Mucosa of gallbladder (tissue), 1 donor: Measurements from ENCODE around the gene GAL. TPM values are rescaled to one million over a fixed set of nuclear protein-coding genes. Genes with fewer than 3 reads are reported as not detected.
"Not testable (repeated sequence)": the region's sequence is repeated elsewhere in the genome, so short reads cannot be mapped to it uniquely, and the experiment has no call there.

Experiments
- DNase-seq: peaks from one replicate; pipeline ENCODE4 v3.0.0-alpha.2; 2020; ENCODE audit warnings: low spot score
- total RNA-seq: library from RNA; stranded (reverse); gene quantifications from one replicate; pipeline ENCODE4 v1.2.1, GENCODE V29; 2021
- donor health status: DM: no; HTN: no; CAD: no.

Gene GAL, protein sequence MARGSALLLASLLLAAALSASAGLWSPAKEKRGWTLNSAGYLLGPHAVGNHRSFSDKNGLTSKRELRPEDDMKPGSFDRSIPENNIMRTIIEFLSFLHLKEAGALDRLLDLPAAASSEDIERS
- total RNA-seq: not detected

DNA sequence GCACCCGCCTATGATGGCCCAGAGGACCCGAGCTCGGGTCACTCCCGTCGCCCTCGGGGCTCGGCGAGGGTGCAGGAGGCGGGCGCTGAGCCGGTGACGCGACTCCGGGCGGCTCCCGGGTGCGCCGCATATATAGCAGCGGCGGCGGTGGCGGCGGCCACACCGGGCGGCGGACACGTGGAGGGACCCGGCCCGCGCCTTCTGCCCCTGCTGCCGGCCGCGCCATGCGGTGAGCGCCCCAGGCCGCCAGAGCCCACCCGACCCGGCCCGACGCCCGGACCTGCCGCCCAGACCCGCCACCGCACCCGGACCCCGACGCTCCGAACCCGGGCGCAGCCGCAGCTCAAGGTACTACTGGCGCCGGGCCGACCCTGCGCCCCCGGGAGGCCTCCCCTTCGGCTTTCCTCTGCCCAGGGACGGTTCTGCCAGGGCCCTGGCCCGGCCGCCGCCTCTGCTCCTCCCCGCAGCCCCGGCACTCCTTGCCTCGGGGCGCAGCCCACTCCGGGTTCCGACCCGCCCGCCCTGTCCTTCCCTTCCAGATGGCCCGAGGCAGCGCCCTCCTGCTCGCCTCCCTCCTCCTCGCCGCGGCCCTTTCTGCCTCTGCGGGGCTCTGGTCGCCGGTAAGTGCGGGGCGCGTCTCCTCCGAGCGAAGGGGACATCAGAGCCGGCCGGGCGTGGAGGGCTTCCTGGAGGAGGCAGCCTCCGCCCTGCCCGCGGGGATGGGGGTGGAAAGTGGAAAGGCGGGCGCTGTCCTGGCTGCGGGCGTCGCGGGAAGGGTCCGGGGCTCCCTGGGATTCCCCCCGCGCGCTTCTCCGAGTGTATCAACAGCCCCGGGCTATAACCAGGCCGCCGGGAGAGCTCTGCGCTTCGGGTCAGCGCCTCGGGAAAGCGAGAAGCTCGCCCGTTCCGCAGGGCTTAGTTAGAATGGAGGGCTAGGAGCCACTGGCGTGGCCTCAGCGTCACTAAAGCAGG lies at the start of gene GAL:
TSS of gene GAL (plus strand) at position 160 of the 972 bp plus-strand sequence. CDS start at position 540, 380 bp downstream.
- no peak for DNase-seq

DNA sequence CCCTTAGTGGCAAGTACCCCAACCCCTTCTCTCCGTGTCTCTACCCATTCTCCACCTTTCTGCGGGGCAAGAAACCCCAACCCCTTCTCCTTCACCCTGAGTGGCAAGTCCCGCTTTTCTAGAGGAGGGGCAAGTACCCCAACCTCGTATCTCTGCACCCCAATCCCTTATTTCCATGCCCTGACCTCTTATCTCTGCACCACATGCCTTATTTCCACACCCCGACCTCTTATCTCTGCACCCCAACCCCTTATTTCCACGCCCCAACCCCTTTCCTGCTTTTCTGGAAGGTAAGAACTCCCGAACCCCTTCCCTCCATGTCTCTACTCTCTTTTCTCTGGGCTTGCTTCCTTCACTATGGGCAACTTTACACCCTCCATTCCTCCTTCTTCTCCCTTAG lies 49.7 kb upstream of the GAL start:
- DNase-seq: not testable (repeated sequence)

- DNase-seq: not testable (repeated sequence)
These were observed 49.2 kb upstream of the GAL start for GRCh38 chr11:68635172-68635571.

DNA sequence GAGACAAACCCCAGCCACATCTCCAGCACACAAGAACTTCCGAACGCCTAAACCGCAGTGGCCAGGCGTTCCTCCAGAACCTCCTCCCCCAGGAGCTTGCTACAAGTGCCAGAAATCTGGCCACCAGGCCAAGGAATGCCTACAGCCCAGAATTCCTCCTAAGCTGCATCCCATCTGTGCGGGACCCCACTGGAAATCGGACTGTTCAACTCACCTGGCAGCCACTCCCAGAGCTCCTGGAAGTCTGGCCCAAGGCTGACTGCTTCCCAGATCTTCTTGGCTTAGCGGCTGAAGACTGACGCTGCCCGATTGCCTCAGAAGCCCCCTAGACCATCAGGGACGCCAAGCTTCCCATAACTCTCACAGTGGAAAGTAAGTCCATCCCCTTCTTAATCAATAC lies 48.5 kb upstream of the GAL start:
- DNase-seq: not testable (repeated sequence)

- not testable (repeated sequence) for DNase-seq
These were observed 45.0 kb upstream of the GAL start for GRCh38 chr11:68639322-68639721.

DNA sequence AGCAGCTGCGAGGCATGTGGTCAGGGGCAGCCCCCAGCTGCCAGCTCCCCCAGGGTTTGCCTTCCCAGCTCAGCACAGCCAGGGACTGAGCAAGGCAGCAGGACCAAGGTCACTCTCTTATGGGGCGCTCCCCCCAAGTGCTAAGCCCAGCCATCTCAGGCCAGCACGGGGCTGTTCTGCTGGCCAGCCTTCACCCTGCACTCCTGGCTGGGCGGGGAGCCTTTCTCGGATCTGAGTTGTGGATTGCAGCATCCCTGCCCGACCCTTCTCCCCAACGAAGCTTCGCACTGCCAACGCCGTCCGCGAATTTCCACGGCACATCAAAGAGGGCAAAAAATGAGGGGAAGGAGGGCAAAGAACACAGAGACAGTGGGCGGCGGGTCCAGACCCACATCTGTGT lies 42.5 kb upstream of the GAL start:
- no peak for DNase-seq

DNA sequence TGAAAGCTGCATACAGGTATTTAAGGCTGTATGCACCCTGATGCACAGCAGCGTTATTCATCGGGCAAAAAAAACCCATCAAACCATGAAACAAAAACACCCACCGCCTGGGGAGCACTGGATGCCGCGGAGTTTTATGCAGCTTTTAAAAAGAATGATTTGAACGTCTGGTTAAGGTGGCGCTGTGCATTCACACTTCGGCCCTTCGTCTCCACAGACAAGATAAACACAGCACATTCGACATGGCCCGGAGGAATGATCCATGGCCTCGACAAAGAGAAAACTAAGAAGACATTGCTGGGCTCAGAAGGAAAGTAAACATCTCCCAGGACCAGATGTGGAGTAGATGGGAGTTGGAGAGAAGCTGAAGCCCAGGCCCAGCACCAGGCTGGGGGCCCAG lies 40.8 kb upstream of the GAL start:
- no peak for DNase-seq

DNA sequence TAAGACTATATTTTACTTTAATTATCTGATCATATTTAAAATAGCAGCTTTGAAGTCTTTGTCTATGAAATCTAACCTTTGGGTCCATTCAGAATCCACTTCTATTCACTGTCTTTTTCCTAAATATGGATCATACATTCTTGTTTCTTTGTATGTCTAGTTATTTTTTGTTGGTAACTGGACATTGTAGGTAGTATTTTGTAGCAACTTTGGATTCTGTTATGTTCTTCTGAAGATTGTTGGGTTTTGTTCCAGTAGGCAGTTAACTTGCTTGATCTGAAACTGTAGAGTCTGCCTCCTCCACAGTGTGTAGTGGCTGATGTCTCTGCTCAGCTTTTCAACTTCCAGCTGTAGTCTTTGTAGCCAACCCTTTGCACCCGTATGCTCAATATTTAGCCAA lies 37.5 kb upstream of the GAL start:
- DNase-seq: no peak

- DNase-seq: no peak
These were observed 34.3 kb upstream of the GAL start for GRCh38 chr11:68649851-68650555.

DNA sequence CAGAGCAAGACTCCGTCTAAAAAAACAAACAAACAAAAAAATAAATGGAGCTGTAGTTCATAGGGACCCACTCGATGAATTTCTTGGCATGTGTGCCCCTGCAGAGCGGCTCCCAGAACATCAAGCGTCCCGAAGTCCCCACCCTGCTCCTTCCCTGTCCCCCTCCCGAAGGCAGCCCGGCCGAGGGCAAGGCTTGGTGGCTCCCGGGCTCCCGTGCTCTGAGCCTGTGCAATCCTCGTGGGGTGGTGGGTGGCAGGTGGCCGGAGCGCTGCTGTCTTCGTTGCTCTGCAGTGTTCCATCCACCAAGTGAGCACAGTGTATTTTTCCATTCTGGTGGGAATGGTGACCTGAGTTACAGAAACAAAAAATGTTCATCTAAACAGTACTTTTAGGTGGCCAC lies 33.5 kb upstream of the GAL start:
- DNase-seq: no peak

DNA sequence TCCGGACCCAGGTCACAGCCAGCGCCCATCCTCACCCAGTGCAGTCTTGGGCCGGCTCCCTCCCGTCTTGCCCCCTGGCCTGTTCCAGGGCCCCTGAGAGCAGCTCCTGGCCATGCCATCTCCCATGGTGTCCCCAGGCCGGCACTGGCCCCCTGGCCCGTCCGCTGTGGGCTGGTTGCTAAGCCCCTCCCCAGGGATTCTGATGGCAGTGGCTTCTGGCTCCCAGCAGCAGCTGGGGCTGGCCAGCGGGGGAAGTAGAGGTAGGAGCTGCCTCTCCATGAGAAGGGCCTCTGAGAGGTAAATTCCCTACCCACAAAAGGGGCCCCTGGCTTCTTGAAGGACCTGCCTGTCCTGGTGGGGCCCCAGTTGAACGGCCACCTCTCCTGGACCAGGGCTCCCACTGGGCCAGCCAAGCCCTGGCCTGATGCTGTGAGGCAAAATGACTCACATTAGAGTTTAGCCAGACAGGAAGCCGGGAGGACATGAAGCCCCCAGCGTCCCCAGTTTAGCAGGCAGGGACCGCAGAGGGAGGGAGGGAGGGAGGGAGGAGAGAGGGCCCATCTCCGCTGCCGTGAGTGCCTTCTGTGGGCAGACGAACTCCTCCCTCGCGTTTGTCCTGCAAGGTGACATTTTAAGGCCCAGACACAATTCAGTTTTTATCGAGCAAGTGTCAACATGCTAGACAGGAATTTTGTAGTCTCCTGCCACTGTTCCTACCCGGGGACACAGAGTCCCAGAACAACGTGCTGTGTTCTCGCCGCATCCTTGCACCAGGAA lies 32.9 kb upstream of the GAL start:
- no peak for DNase-seq

- no peak for DNase-seq
These were observed 32.2 kb upstream of the GAL start for GRCh38 chr11:68651985-68652682.

GRCh38 chr11:68652683-68653156 lies 31.6 kb upstream of the GAL start:
- DNase-seq: no peak

DNA sequence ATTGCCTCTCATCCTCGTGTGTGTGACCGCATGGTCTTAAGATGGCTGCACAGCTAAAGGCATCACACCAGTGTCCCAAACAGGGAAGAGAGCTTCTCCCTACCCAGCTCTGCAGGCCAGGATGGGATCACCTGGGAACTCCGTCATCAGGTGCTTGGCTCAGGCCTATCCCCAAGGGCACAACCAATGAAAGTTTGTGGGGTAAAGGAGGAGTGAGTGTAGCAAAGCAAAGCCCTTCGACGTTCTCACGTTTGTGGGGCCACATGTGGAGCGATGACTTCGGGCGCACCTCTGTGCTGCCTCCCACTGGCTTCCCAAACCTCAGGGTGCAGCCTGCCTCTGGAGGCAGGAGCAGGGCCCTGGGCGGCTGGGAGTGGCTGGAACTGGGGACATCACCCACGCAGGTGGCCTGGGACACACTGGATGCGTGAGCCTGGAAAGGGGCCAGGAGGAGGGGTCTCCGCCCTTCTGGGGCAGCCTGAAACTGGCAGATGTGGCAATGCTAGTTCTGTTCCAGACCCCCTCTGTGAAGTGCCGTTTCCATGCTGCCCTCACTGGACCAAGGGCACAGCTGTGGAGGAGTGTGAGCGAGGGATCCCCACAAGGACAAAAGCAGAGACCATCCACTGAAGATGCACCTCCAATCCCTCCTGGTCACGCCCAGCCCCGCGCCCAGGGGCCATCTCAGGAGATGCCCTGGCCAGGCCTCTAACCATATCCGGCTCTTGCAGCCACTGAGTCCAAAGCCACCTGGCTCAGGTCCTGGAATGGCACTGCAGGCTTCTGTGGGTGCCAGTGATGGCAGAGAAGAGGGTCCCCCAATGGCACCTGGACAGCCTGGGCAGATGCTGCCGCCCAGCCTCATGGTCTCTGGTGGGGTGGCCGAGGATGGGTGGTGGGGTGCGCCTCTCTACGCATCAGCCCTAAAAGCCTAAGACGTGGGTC lies 30.6 kb upstream of the GAL start:
- DNase-seq: no peak

DNA sequence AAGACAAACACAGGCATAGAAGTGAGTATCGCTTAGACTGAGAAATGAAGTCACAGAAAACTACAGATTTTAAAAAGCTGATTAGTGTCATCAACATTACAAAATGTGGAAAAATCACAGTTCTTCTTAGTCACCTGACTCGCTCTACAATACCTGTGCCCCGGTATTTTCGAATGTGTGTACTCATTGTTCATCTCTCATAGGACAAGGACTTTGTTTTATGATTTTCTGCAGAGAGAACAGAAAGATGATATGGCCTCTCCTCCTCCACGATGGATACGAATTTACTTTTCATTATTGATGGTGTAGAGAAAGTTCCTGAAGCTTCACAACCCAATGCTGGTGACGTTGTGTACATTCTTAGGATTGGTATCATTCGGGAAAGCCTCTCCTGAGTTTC lies 29.4 kb upstream of the GAL start:
- DNase-seq: no peak

GRCh38 chr11:68655406-68655805 lies 28.9 kb upstream of the GAL start:
- DNase-seq: no peak

DNA sequence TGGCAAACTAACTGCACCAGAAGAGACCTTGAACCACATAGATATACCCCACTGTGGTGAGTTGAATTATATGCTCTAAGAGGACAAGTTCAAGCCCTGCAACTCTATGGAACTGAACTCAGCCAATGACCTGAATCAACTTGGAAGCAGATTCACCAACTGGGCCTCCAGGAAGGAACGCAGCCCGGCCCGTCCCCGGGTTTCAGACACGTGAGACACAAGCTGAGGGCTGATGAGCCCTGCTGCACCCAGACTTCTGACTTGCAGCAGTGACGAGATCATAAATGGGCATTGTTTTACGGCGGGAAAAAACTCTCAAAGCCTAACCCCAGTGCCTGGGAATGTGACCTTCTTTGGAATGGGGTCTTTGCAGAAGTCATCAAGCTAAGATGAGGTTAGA lies 28.5 kb upstream of the GAL start:
- DNase-seq: no peak

DNA sequence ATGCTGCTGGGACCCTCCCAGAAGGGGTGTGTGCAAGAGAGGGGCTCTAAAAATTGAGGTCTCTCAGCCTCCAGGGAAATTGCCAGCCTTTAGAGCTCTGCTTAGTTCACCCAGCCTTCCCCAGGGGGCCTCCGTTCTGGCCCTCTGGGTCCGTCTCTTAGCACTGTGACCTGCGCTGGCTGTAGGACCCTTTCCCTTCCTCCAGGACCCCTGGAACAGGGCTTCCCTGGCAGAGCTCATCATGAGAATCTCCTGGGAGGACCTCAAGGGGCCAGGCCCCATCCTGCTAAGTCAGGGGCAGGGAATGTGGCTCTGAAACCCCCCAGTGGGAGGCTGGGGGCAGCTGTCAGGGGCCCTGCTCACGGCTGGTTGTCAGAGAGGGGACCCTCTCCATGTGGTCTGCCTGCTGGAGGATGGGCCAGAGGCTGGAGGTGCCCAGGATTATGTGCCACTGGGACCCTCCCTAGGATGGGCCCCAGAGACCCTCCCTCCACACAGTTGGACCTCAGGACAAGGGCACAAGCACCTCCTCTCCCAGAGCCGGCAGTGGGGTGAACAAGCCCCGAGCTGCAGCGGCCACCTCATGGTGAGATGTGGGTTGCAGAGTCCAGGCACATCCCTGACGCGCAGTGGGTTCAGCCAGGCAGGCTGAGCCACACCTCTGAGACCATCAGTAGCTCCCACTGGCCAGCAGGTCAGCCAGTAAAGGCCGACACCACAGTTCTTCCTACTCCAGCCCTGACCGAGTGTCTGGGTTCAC lies 27.1 kb upstream of the GAL start:
- no peak for DNase-seq

DNA sequence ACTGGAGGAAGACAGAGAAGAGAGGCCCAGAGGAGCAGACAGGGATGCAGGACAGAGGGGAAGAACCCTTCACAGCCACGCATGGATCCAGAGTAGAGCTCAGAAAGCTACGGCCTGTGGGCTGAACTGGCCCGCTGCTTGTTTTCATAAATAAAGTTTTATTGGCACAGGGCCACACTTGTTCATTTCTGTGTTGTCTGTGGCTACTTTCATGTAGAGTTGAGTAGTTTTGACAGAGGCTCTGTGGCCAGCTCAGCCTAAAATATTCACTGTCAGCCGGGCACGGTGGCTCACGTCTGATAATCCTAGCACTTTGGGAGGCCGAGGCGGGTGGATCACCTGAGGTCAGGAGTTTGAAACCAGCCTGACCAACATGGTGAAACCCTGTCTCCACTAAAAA lies 26.2 kb upstream of the GAL start:
- no peak for DNase-seq
